Hematopoietic multipotent progenitor cell treated with erythropoietin and hydrocortisone succinate and interleukin-3 and kit ligand, for 6 days (in vitro differentiated cells): ENCODE measurements around the gene SPRY2.
"Not testable (repeated sequence)": the region's sequence is repeated elsewhere in the genome, so short reads cannot be mapped to it uniquely, and the experiment has no call there.

Source experiments
- DNase-seq: peaks from one replicate; pipeline ENCODE4 v3.0.0-alpha.2; 2015

The SPRY2 gene

DNA sequence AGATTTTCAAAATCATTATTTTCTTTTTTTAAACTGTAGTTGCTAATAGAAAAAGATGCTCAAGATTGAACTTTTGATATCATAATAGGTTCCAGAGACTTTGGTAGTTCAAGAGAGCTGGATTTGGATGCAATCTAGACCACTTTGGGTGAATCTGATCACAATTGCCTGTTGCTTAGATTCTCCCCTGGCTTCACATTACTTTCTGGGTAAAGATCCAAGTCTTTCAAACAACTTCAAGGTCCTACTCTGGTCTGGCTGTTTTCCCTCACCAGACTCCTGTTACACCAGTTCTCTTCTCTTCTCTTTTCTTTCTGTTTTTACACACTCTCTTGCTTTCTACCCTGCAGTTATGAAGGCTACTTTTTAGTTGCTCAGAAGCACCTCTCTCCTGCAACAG, 7.4 kb upstream of the SPRY2 start:
- DNase-seq: no peak

DNA sequence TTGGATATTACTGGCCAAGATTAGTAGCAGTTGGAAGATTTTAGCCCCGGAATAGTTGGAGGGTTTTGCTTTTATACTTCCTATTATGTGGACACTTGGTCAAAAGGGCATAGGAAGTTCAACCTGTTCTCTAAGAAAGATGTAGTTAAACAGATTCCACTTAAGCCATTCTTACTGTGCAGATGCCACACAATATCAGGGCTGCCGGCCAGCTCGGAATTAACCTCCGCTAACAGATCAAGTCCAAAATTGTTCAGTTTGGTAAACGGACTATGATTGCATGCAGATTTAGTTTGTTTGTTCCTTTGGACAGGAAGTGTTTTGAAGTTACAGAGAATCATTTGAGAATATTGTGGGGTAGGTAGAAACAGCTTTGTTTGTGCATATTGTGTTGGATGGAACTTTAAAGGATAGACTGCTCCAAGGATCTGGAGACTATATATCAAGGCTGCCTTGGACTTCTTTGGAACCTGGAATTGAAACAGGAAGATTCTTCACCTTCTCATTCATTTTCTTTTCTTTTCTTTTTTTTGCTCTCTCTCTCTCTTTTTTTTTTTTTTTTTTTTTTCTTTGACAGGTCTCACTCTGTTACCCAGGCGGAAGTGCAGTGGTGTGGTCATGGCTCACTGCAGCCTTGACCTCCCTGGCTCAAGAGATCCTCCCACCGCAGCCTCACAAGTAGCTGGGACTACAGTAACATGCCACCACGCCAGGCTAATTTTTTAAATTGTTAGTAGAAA, 5.0 kb upstream of the SPRY2 start:
- no peak for DNase-seq

DNA sequence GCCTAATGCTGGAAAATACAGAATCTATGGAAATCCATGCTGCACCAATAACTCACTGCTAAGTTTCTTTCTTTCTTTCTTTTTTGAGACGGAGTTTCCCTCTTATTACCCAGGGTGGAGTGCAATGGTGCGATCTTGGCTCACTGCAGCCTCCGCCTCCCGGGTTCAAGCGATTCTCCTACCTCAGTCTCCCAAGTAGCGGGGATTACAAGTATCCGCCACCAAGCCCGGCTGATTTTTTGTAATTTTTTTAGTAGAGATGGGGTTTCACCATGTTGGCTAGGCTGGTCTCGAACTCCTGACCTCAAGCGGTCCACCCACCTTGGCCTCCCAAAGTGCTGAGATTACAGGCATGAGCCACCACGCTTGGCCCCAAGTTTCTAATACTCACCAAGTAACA, 3.1 kb upstream of the SPRY2 start:
- not testable (repeated sequence) for DNase-seq

DNA sequence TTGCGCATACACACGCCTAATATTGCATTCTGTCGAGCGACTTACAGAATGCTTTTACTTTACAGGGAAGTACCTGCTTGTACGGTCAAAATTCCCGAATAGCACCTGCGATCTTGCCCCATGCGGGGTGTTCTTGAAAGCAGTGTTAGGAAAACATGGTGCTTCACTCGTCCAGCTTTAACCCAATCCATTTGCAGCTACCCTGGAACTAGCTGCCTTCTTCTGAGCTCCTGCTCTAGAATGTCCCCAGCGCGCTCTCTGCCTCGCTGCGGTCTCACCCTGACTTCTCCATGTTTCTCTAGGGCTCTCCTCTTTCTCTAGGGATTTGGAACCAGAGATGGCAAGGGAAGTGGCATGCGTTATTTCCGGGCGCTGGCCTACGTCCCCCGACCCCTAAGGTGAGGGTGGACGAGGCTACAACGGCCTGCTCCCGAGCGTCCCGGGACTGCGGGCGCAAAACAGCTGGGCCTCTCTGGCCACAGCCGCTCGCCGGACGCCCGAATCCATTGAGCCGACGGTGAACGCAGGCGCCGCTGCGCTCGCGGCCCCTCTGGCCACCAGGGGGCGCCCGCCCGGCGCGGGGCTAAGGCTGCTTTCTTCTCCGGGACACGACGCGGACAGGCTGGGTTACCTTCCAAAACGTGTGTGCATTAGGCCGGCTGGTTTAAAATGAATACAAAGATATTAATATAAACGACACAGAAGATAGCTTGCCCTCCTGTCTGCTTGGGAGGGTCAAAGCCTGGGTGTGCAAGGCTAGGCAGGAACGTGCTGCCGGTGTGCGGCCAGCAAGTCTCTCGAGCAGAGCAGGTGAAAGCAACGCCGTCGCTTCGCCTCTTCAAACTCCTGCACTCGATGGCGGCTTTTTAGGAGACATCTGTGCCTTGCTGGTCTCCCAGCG, 1.8 kb upstream of the SPRY2 start:
- peak; percentile 83 for DNase-seq

DNA sequence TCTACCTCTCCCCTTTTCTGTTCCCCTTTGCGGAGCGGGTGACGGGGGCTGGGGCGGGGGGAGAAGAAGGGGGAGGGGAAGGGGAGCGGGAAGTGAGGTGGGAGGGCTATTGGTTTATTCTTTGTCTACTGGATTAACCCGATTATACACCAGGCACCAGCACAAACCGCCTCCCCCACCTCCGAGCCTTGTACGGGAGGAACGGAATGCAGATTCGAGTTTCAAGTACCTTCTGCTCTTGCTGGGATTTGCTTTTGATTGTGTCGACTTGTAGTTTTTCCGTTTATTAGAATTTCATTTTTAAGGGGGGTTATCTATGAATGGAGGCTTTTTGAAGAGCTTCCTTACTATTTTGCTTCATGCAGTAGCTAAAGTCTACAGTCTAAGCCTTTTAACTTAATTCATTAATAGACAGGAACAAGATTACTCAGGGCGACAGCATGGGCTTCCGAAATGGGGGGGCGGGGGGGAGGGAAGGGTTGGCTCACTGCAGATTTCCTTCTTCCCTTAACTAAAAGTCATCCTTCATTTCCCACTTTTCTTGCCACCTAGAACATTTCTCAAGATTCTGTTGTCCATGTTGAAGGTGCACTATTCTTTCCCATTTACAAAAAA, 937 bp upstream of the SPRY2 start:
- peak; percentile 53 for DNase-seq

DNA sequence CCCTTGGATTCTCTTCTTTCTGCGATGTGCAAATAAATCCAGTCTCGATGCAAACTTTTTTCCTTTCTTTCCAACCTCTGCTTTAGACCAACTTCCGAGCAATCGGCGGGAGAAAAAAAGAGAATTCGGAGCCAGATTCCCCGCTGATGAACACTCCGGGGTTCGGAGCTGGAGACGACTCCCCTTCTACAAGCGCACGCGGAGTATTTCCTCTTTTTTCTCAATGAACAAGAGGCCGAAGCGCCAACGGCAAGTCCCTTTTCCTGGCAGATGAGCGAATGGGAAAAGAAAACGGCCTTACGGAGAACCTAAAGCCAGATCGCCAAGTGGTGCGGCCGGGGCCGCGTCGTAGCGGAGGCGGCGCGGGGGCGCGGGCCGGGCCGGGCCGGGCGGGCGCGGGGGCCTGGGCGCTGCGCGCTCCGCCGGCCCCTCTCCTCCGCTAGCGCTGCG, 250 bp downstream of the SPRY2 start:
- peak; percentile 74 for DNase-seq

DNA sequence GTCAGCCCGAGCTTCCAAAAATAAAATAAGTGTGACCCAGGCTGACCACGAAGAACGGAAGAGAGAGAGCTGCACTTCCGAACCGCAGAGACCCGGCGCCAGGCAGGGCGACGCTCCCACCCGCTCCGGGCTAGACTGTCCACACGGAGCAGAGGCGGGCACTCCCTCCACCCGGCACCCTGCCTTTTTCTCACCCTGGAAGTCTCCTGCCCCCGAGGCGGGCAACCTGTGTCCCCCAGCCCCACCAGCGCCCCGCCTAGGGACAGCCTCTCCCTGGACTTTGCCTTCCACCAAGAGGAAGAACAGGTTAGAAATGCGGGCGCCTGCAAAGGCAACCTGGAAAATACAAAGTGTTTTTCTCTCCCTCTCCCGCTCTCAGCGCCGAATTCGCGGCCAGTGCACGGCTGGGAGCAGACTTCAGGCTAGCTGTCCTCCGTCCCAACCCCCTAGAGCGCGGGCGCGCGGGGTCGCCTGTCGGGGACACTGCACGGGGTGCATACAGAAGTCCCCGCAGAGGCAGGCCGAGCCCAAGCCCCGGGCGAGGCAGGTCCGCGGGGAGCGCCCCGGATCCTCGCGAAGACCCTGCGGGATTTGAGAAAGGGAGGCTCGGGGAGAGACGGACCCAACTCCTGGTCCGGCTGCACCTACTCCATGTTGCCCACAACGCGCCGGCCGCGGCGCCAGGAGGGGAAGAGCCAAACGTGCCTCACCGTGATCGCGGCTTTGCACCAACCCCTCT, 845 bp downstream of the SPRY2 start:
- peak; percentile 63 for DNase-seq

DNA sequence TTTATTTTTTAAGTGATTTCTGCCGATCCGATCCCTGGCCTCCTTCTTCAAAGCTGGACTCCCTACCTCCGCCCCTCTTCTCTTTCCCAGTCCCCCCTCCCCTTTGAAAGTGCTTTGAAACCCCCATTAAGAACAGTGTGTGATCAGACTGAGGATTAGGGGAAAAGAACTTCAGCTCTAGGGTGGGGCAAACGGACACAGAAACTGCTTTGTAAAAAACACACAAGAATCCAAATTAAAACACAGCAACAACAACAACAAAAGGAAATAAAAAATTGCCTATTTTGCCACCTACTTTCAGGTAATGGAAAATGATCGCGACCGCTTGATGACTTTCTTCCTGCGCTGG, 1.4 kb downstream of the SPRY2 start:
- peak; percentile 27 for DNase-seq

DNA sequence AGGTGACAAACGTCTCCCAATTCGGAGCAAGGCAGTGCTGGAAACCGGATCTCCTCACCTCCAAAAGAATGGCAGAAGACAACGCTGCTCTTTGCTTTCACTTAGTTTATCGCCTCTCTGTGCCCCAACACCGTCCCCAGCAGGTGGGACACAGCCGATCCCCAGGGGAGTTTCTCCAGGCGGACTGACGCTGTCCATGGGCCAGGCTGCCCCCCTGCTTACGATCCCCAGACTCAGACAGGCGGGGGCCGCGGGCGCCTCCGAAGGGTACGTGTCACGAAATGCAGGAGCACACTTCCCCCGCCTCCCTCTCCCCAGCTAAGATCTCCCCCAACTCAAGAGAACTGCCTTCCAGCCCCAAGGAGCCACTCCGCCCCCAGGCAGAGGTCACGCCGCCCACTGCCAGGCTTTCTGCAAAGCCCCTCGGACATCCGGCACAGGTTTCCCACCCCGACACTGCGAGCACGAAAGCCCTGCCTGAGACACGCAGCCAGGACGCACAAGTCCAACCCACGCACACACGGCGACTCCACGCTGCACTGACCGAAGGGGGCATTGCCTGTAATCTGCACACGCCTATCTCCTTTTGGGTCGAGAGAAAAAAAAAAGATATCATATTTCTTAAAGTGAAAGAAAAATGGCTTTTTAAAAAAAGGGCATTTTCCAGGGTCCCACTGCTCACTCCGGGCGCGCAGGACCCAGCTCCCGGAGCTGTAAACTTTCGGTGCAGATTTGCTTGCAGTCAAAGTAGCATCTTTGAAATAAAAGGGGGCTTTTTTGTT, 2.0 kb downstream of the SPRY2 start:
- DNase-seq: peak; percentile 68

DNA sequence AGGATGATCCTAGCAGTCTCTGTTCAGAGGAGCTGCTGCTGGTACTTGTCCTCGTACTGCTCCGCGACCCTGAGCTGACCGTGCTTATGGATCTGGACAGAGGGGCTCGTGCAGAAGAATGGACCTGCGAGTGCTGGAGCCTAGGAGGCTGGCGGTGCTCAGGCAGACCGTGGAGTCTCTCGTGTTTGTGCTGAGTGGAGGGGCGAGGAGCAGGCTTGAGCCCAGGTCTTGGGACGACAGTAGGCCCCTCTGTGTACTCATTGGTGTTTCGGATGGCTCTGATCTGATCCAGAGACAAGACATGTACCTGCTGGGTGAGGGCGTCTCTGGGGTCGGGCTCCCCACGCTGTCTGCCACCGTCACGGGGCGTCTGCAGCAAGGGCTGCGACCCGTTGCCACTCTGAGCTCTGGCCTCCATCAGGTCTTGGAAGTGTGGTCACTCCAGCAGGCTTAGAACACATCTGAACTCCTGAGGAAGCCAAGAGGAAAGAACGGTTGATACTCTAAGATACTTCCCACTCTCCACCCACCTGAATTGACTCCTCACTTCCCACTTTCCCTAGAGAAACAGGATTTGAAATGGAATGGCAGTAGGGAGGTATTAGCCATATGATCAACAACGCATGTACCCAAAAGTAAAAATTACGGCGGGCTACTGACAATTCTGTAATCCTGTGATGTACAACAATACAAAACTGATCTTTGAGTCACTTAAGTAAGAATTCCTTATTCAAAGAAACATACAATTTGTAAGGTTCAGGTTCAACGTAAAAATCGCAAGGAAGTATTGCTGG, 3.4 kb downstream of the SPRY2 start:
- DNase-seq: no peak

DNA sequence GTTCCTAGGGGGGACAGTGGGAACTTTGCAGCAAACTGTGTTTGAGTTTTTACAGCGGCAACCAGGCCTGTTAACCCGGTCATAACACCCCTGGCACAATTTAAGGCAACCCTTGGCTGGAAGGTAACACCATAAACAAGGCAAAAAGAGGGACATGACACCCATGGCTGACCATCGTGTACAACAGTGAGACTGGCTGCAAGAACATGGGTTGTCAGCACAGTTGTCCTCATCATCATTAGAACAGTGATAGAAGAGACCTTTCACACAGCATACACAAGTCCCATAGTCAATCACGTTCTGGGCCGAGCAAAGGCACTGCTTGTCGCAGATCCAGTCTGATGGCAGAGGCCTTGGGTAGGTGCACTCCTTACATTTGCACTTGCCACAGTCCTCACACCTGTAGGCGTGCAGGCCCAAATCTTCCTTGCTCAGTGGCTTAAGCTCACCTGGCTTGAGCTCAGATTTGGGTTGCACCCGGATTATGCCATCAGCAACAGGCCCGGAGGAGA, 4.1 kb downstream of the SPRY2 start:
- no peak for DNase-seq

DNA sequence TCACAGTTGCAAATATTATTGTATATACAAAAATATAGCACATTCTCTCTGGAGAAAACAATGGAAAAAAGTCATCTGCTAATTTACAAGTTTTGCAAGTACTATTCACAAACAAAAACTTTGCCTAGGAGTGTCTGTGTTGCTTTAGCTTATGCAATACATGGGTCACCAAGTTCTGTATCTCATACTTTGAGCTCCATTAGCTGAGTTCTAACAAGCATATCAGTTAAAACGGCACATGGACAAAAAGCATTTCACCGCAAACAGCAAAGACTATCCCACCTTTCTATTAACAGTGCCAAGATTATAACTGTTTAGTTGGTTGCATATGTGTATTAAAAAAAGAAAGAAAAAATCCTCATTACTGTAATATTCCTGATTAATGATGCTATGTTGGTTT, 4.6 kb downstream of the SPRY2 start:
- no peak for DNase-seq

DNA sequence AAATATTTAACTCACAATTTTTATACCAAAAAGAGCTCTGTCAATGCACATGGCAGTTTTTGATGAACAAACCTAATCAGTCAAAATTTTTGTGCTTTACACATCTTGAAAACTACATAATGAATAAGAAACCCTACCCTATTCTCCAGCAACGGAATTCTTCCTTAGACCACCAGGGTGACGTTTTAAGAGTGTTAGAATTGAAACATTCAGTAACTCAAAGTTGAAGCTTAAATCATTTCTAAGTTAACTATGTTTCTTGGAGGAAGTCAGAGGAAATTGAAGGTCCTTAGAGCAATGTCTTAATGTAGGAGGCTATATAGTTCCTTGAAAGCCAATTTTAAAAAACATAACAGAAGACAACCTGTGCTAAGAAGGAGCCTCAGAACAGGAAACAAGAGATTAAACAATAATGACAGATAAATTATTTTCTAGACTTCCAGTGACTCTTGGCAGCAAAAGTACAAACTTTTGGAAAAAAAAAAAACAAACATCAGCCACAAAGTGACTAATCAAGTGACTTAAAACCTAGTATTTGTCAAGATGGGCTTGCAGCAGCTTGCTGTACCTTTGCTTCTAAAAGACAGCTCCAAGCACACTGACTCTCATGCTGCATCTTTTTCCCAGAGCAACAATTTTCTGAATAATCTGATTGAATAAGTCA, 6.2 kb downstream of the SPRY2 start:
- peak; percentile 10 for DNase-seq

DNA sequence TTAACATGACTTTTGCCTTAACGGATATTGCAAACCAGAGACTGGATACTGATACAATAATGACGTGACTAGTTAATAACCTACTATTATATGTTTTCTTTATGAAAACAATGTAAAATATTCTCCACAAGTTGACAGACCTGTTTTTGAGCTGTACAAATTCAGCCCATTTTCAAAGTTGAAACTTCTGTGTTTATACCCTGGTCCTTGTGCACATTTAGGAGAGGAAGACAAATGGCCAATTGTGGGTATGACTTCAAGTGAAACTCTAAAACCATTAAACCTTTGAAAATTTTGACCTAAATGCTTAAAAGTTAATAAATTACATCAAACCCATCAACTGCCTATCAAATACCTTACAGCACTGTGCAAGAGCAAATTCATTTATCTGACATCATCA, 8.9 kb downstream of the SPRY2 start:
- no peak for DNase-seq

DNA sequence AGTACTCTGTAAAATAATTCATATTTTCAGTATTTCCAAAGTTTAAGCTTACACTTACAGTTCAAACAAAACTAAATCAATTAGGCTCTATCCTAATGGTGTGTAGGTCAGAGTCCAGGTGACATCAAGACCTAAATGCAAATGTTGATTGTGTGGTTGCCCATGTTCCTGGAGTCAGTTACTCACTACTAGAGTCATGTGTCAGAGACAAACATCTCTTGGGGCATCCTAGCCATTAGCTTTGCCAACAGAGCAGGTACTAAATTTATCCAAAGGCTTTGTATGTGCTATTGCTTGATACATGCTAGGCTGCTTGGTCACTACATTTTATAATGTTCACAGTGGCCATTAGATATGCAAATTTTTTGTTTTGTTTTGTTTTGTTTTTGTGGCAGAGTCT, 11.7 kb downstream of the SPRY2 start:
- no peak for DNase-seq

DNA sequence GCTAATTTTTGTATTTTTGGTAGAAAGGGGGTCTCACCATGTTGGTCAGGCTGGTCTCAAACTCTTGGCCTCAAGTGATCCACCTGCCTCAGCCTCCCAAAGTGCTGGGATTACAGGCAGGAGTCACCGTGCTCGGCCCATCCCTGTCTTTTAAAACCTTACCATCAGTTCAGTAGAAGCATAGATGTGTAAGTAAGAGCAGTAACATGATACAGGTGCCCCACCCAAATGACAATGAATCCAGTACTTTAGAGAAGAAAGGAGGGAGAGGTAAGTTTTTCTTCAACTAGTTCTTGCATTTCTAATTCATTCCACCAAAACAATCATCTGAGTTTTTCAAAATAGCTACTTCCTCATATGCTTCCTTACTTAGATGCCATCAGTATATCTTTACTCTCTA, 21.9 kb downstream of the SPRY2 start:
- DNase-seq: no peak

DNA sequence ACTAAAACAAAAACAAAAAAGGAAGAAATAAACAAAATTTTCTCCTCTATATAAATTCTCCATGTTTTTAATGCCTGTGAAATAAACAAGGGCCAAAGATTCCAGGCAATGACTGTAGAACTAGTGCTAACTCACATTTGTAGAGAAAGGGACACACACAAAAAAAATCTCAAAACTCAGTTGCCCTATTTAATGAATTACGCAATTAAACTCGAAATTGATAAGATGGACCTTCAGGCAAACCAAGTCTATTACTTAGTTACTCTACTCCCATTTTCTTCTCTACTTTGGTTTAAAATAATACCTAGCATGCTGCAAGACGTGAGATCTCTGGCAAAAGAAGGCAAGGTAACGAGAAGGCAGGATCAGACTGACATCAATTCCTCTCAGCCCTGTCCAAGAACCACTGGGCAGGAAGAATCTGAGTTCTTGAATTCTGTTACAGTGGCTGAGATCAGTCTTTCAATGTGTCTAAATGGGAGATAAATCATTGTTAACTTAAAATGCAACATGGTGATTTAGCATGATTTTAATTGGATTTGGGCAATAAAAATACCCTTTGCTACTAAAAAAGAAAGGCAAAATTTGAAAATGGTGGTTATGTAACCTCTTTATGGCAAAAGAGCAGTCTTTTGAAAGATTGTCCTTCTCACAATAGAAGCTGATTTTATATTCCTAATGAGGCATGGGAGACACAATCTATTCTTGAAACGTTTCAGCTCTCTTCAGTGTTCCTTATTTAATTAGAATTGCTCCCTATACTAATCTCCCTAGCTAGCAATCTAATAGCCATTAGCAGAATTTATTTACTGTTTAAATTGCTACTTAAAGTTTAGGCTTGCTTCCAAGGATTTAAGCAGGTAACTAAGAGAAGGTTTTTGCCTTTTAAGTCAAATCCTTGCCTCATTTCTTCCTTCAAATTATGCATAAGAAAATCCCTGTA, 25.9 kb downstream of the SPRY2 start:
- DNase-seq: no peak

DNA sequence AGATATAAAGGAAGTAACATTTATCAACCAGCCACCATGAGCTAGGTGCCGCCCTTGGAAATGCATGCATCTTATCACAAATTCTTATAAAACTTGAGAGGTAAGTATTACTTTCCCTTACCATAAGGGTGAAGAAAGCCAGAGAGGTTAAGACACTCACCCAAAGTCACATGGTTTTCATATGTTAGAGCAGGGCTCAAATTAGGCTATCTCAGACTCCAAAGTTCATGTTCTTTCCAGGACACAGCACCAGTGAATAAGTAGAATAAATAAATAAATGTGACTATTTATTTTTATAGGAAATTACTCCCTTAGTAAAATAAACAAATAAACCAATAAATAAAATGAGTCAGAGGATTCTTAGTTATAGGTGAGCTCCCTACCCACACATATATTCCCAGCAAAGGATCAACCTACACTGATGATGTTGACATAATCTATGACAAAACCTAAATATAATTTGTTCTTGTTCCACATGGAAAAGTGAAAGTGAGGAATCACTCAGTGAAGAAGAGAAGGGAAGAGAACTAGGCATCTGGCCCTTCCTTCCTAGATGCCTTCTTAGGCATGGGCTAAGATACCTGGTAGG, 27.2 kb downstream of the SPRY2 start:
- no peak for DNase-seq

DNA sequence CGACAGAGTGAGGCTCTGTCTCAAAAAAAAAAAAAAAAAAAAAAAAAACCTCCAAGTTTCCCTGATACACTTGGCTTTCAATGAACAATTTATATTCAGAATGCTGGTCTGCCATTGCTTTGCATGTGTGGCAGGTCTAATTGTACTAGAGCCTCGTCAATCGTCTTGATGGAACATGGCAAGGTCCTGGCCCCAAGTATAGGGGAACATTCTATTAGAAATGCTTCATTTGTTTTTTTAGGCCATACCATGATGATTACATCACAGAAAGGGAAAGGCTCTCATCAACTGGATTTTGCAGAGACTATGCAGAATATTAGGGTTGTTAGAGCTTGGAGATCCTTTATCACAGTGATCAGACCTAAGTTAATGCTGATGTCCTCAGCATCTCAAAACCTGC, 28.0 kb downstream of the SPRY2 start:
- no peak for DNase-seq
